Right atrium auricular region (tissue), 2 donors: Measurements from ENCODE around the gene LDB1. TPM values are rescaled to one million over a fixed set of nuclear protein-coding genes. Genes with fewer than 3 reads are reported as not detected.
A peak's percentile ranks its signal among the peaks of the same experiment; 100 is the strongest.

Source experiments
- DNase-seq: peaks from one replicate; pipeline ENCODE4 v3.0.0-alpha.2; 2019; ENCODE audit warnings: low spot score
- H3K27ac ChIP-seq, 2 donors: fragments of 200-600 bp; sonication (generic); 1 replicate in 1 of 2; 2 replicates in 1 of 2; pipeline ENCODE4 v1.5.1; 2016 to 2019
- H3K27me3 ChIP-seq, 2 donors: fragments of 200-600 bp; sonication (generic); one replicate each; pipeline versions ENCODE4 v1.5.1 to v1.6.0; 2017 to 2019
- H3K36me3 ChIP-seq: fragments of 200-600 bp; sonication (generic); one replicate; pipeline ENCODE4 v1.5.1; 2016
- H3K4me1 ChIP-seq, 2 donors: fragments of 200-600 bp; sonication (generic); one replicate each; pipeline versions ENCODE4 v1.5.1 to v1.6.0; 2017 to 2019
- H3K4me3 ChIP-seq, 2 donors: fragments of 200-600 bp; sonication (generic); 1 replicate in 1 of 2; 2 replicates in 1 of 2; pipeline ENCODE4 v1.5.1; 2017 to 2019; ENCODE audit warnings: mild to moderate bottlenecking in 1 of 2, moderate library complexity in 1 of 2
- H3K9me3 ChIP-seq, 2 donors: fragments of 200-600 bp; sonication (generic); one replicate each; pipeline ENCODE4 v1.5.1; 2019
- total RNA-seq, 2 donors: library from RNA; depleted of rRNA; stranded (reverse); fragments of >200 nt; gene quantifications; one replicate each; pipeline ENCODE4 v1.1.0, GENCODE V29; 2016
- TF ChIP-seq, protein P1 (sequence below), 2 donors: fragments of 200-600 bp; sonication (generic); IDR thresholded peaks; one replicate each; pipeline ENCODE4 v1.5.1; 2019; ENCODE audit warnings: antibody characterized with exemption in 2 of 2

The LDB1 gene
- total RNA-seq, 2 donors from 2014 or later = 32.2 to 59.7 TPM

DNA sequence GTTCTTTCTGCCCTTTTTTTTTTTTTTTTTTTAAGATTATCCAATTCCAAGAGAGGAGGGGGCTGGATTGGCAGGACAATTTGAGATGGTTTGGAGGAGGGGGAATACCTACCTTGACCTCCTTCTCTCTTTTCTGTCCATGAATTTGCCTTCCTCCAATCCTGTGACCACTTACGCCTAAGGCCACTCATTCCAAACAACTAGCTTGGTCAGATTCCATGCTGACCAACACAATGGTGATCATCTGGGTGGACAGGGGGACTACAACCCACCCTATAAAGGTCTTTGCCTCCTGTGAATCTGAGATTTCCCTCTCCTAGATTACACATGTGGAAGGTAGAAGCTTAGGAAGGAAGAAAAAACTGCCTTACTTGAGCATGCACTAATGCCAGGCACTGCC lies 2.3 kb upstream of the LDB1 start:
- Histone ChIP-seq H3K27me3 (no peaks in the 10 kb centered on the region), H3K9me3 (no peaks in the 10 kb centered on the region), H3K27ac (peak overlapping the region; percentile 97 to 99), H3K4me1 (peaks cover 0 to 37% of the 10 kb centered on the region in 2 donors), H3K36me3 (no peaks in the 10 kb centered on the region), H3K4me3 (no peak overlapping the region)
- TF ChIP-seq, protein P1, sequence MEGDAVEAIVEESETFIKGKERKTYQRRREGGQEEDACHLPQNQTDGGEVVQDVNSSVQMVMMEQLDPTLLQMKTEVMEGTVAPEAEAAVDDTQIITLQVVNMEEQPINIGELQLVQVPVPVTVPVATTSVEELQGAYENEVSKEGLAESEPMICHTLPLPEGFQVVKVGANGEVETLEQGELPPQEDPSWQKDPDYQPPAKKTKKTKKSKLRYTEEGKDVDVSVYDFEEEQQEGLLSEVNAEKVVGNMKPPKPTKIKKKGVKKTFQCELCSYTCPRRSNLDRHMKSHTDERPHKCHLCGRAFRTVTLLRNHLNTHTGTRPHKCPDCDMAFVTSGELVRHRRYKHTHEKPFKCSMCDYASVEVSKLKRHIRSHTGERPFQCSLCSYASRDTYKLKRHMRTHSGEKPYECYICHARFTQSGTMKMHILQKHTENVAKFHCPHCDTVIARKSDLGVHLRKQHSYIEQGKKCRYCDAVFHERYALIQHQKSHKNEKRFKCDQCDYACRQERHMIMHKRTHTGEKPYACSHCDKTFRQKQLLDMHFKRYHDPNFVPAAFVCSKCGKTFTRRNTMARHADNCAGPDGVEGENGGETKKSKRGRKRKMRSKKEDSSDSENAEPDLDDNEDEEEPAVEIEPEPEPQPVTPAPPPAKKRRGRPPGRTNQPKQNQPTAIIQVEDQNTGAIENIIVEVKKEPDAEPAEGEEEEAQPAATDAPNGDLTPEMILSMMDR (IDR thresholded peaks at IDR 0.05) = no peak
- no peak for DNase-seq

DNA sequence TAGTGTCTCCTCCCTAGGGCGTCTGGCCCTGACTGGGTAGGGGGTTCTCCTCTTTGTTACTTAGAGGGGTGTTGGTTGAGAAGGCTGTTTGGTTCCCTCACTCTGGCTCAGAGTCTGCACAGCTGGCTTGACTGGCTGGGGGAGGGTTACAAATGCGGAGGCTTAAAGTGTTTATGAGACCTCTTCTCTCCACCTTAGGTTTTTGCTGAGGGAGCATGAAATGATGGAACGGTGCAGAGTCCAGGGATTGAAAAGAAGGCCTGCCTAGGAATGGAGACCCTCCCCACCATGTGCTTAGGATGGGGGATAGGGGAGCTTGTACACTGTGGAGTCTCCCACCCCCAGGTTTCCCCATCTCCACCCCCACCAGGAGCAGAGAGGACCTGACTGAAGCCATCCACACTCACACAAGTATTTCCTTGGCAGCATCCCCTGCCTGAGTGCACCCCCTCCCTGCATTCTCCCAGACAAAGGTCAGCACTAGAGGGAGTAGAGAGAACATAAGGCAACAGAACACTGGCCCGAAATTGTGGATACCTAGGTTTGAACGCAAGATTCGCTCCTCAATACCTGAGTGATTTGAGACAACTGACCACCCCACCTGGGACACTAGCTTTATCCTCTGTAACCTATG lies 1.7 kb upstream of the LDB1 start:
- peak overlapping the region in 1 of 2 donors; percentile 87 for H3K4me3 ChIP-seq
- no peaks in the 10 kb centered on the region for H3K27me3 ChIP-seq
- TF ChIP-seq, protein P1 (IDR thresholded peaks at IDR 0.05) = peak in 1 of 2 donors; percentile 35
- H3K4me1 ChIP-seq = peaks cover 0 to 43% of the 10 kb centered on the region in 2 donors
- peak overlapping the region; percentile 97 to 99 for H3K27ac ChIP-seq
- no peaks in the 10 kb centered on the region for H3K9me3 ChIP-seq
- DNase-seq = no peak
- no peaks in the 10 kb centered on the region for H3K36me3 ChIP-seq

DNA sequence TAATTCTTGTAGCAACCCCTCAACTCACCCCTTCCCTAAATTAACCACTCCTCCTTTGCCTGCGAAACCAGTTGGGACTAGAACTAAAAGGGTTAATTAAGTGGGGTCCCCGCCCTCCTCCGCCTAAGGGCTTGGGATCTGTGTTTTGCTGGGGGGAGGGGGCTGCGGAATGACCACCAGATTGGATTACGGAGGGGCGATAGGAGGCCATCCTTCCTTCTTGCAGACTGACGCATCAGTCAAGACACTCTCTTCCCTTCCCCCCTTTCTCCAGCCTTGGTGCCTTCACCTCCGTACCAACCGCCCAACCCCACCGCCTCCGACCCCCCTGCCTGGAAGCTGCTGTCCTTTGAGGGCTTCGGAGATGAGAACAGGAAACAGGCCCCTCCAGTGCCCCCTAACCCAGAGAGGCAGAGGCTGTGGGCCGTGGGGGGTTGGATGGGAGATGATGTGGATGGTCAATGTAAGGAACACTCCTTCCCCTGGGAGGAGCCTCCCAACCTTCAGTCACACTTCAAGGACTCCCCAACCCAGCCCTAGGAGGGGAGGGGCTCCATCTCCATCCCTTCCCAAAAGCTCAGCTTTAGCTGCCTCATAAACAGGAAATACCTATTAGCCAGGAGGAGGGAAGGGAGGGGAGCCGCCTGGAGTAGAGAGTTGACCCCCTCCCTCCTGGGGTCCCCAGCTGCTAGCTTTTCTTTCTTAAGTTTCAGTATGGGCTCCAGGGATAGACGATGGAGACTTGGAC lies 997 bp upstream of the LDB1 start:
- peaks cover 0 to 50% of the 10 kb centered on the region in 2 donors for H3K4me1 ChIP-seq

DNA sequence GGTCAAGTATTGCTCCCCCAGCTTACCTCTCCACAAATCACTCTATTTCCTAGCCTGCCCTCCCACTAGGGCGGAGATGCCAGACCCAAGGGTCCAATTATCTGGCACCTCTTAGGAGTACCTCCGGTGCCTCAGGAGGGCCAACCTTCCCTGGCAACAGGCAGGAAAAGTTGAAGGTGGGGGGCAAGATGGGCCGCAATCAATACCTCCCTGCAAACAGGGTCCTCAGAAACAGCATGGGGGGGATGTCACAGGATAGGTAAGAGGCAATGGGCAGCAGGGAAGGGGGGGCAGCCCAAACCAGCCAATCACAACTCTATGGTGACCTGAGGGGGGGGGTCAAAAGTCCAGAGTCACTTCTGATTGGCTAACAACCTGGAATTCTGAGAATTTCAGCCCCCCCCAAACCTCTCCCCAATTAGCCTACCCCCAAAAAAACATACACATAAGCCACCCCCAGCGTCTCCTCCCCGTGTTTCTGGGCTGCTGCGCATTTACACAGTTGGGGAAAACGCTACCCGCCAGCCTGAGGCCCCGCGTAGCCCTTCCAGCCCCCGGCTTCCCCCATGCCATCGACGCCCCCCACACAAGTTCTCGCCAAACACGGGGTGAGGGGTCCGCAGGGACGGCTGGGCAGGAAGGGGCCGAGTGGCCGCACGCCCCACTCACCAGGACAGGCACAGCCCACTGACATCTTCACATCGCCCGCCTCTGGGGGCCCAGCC lies 589 bp downstream of the LDB1 start:
- Histone ChIP-seq H3K27ac (peak overlapping the region; percentile 97 to 99), H3K4me3 (peak overlapping the region; percentile 87 to 94), H3K9me3 (no peaks in the 10 kb centered on the region), H3K27me3 (no peaks in the 10 kb centered on the region), H3K36me3 (no peaks in the 10 kb centered on the region), H3K4me1 (peaks cover 0 to 63% of the 10 kb centered on the region in 2 donors)
- DNase-seq = peak; percentile 85
- TF ChIP-seq, protein P1 (IDR thresholded peaks at IDR 0.05) = no peak

More for the DNA sequence above, 997 bp upstream of the LDB1 start:
- peak overlapping the region; percentile 87 to 94 for H3K4me3 ChIP-seq
- DNase-seq = peak; percentile 65
- H3K27me3 ChIP-seq = no peaks in the 10 kb centered on the region
- no peaks in the 10 kb centered on the region for H3K36me3 ChIP-seq
- TF ChIP-seq, protein P1 (IDR thresholded peaks at IDR 0.05) = no peak
- peak overlapping the region; percentile 97 to 99 for H3K27ac ChIP-seq
- no peaks in the 10 kb centered on the region for H3K9me3 ChIP-seq

DNA sequence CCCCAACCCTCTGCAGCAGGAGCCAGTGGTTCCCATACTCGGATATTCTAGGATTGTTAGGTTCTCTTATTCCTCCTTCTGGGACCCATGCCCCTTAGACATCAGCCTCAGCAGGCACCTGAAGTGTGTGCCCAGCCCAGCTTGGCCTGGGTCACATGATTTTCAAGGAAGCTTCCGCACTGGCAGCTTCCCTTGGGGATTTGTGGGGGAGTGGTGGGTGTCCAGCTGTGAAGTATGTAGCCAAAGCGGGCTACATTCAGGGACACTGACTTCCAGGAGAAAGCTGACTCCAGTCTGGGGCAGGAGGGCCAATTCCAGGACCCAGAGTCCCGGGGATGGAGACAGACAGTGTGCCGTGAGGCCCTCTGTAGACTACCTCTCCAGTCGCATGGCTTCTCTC lies 1.3 kb downstream of the LDB1 start:
- no peak for DNase-seq
- Histone ChIP-seq H3K4me3 (peak overlapping the region; percentile 87 to 94), H3K36me3 (no peaks in the 10 kb centered on the region), H3K9me3 (no peaks in the 10 kb centered on the region), H3K4me1 (peaks cover 0 to 70% of the 10 kb centered on the region in 2 donors), H3K27me3 (no peaks in the 10 kb centered on the region), H3K27ac (peak overlapping the region; percentile 97 to 99)
- TF ChIP-seq, protein P1 (IDR thresholded peaks at IDR 0.05) = no peak
